Breast epithelium (tissue), 3 donors: ENCODE measurements around the gene ANGPTL2.

Experiments used
- CTCF ChIP-seq, 3 donors: fragments of 450-650 bp; IDR thresholded peaks; one replicate each; pipeline ENCODE4 v1.5.1; 2016 to 2017; ENCODE audit warnings: antibody characterized with exemption in 3 of 3, mild to moderate bottlenecking in 3 of 3, moderate library complexity in 3 of 3
- POLR2A ChIP-seq: fragments of 450-650 bp; IDR thresholded peaks from one replicate; pipeline ENCODE4 v1.6.1; 2016; ENCODE audit warnings: antibody characterized with exemption, mild to moderate bottlenecking, moderate library complexity

GRCh38 chr9:127084076-127085039, 38.1 kb downstream of the ANGPTL2 start:
- no peak for TF ChIP-seq CTCF (IDR thresholded peaks at IDR 0.05)
- no peak for TF ChIP-seq POLR2A
